Right lobe of liver (tissue), 4 donors: ENCODE data around the gene NECAB2.

Source experiments
- CTCF ChIP-seq, 4 donors: fragments of 200-600 bp in 3 of 4; fragments of 450-650 bp in 1 of 4; IDR thresholded peaks; one replicate each; pipeline versions ENCODE4 v1.5.1 to v1.8.0; 2016 to 2022; ENCODE audit warnings: antibody characterized with exemption in 4 of 4, mild to moderate bottlenecking in 2 of 4
- POLR2A ChIP-seq: fragments of 450-650 bp; IDR thresholded peaks from one replicate; pipeline ENCODE4 v1.6.1; 2017; ENCODE audit warnings: antibody characterized with exemption, mild to moderate bottlenecking
- donor health status: DM: no; HTN: no; CAD: no.
- donor health status: DM: no; HTN: no; CAD: no.
- donor health status: DM: no; HTN: yes; CAD: no.

DNA sequence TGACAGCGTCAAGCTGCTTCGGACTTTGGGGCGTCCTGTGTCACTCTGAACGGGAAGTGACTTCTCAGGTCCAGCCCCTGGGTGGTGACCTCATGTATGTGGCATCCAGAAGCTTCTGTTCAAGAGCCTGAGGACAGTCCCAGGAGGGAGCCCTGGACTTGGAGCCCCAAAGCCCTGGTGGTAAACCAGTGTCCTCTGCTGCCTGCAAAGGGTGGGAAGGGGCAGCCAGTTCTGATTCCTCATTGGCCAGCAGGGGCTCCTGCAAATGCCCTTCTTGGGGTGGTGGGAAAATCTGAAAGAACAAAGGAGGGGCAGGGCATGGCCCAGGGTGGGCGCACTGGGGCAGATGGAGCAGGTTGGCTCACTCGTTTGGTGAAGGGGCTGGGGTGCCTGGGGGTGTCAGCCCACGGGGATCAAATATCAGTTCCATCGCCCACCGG, 13.4 kb upstream of the NECAB2 start:
- TF ChIP-seq POLR2A = peak; percentile 64
- TF ChIP-seq CTCF (IDR thresholded peaks at IDR 0.05) = no peak
